ENCODE data around the gene CAMSAP3. TPM values are rescaled to one million over a fixed set of nuclear protein-coding genes. Genes with fewer than 3 reads are reported as not detected.

The CAMSAP3 gene, protein sequence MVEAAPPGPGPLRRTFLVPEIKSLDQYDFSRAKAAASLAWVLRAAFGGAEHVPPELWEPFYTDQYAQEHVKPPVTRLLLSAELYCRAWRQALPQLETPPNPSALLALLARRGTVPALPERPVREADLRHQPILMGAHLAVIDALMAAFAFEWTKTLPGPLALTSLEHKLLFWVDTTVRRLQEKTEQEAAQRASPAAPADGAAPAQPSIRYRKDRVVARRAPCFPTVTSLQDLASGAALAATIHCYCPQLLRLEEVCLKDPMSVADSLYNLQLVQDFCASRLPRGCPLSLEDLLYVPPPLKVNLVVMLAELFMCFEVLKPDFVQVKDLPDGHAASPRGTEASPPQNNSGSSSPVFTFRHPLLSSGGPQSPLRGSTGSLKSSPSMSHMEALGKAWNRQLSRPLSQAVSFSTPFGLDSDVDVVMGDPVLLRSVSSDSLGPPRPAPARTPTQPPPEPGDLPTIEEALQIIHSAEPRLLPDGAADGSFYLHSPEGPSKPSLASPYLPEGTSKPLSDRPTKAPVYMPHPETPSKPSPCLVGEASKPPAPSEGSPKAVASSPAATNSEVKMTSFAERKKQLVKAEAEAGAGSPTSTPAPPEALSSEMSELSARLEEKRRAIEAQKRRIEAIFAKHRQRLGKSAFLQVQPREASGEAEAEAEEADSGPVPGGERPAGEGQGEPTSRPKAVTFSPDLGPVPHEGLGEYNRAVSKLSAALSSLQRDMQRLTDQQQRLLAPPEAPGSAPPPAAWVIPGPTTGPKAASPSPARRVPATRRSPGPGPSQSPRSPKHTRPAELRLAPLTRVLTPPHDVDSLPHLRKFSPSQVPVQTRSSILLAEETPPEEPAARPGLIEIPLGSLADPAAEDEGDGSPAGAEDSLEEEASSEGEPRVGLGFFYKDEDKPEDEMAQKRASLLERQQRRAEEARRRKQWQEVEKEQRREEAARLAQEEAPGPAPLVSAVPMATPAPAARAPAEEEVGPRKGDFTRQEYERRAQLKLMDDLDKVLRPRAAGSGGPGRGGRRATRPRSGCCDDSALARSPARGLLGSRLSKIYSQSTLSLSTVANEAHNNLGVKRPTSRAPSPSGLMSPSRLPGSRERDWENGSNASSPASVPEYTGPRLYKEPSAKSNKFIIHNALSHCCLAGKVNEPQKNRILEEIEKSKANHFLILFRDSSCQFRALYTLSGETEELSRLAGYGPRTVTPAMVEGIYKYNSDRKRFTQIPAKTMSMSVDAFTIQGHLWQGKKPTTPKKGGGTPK
- not detected in 2 replicates for total RNA-seq (ENCODE audit: low replicate concordance)

DNA sequence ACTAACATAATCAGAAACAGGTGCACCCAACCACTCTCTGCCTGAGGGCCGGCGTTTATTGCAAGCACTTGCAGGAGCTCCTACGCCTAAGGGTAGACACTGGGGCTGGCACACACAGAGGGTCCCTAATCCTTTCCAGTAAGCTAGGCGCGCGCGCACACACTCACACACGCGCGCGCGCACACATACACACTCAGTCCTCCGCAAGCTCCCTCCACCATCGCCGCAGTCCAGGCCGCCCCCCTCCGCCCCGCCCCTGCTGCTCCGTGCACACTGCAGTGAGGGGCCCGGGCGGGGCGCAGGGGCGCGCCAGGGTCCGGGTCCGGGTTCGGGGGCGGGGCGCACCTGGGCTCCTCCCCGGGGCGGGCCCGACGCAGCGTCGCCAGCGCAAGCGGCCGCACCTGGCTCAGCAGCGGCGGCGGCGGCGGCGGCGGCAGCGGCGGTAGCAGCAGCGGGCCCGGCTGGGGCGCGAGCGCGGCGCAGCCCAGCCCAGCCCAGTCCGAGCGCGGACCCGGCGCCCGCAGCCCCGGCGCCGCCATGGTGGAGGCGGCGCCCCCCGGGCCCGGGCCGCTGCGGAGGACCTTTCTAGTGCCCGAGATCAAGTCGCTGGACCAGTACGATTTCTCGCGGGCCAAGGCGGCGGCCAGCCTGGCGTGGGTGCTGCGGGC is at the start of gene CAMSAP3:
Gene CAMSAP3 (plus strand): TSS at position 398 of the 668 bp plus-strand sequence. CDS start 140 bp downstream, at position 538.
- peak; percentile 13 for DNase-seq (ENCODE audit: low read depth)
- H3K4me3 ChIP-seq (ENCODE audit: low read depth, low read length) = no peak within 1 kb of the TSS
- TF ChIP-seq, protein P1, sequence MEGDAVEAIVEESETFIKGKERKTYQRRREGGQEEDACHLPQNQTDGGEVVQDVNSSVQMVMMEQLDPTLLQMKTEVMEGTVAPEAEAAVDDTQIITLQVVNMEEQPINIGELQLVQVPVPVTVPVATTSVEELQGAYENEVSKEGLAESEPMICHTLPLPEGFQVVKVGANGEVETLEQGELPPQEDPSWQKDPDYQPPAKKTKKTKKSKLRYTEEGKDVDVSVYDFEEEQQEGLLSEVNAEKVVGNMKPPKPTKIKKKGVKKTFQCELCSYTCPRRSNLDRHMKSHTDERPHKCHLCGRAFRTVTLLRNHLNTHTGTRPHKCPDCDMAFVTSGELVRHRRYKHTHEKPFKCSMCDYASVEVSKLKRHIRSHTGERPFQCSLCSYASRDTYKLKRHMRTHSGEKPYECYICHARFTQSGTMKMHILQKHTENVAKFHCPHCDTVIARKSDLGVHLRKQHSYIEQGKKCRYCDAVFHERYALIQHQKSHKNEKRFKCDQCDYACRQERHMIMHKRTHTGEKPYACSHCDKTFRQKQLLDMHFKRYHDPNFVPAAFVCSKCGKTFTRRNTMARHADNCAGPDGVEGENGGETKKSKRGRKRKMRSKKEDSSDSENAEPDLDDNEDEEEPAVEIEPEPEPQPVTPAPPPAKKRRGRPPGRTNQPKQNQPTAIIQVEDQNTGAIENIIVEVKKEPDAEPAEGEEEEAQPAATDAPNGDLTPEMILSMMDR (IDR thresholded peaks at IDR 0.05; ENCODE audit: insufficient read depth, low read length) = no peak

DNA sequence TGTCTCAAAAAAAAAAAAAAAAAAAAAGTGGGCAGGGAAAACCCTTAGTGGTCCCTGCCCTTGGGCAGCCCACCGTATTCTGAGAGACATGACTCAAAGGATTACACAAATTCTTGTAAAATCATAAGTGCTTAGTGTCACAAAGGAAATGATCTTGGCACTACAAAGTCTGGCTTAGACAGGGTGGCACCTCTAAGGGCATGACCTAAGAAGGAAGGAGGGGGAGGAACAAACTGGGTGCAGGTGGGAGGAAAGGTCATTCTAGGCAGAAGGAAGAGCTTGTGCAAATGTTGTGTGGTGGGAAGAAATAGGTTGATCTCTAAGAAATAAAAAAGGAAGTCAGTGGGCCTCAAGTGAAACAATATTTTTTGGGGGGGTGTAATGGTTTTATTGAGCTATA is 49.8 kb upstream of the CAMSAP3 start:
- H3K4me3 ChIP-seq (ENCODE audit: low read depth, low read length) = no peak overlapping the region
- no peak for DNase-seq (ENCODE audit: low read depth)
- TF ChIP-seq, protein P1 (IDR thresholded peaks at IDR 0.05; ENCODE audit: insufficient read depth, low read length) = no peak

DNA sequence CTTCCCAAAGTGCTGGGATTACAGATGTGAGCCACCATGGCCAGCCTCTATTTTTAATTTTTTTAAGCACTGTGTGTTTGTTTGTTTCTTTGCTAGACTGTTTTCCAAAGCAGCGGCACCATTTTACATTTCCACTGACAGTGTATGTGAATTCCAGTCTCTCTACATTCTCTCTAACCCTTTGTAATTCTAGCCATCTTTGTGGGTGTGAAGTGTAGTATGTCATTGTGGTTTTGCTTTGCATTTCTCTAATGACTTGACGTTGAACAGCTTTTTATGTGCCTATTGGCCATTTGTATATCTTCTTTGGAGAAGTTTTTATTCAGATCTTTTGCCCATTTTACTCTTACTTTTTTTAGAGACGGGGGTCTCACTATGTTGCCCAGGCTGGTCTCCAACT is 48.5 kb upstream of the CAMSAP3 start:
- DNase-seq (ENCODE audit: low read depth) = no peak
- H3K4me3 ChIP-seq (ENCODE audit: low read depth, low read length) = no peak overlapping the region
- TF ChIP-seq, protein P1 (IDR thresholded peaks at IDR 0.05; ENCODE audit: insufficient read depth, low read length) = no peak

DNA sequence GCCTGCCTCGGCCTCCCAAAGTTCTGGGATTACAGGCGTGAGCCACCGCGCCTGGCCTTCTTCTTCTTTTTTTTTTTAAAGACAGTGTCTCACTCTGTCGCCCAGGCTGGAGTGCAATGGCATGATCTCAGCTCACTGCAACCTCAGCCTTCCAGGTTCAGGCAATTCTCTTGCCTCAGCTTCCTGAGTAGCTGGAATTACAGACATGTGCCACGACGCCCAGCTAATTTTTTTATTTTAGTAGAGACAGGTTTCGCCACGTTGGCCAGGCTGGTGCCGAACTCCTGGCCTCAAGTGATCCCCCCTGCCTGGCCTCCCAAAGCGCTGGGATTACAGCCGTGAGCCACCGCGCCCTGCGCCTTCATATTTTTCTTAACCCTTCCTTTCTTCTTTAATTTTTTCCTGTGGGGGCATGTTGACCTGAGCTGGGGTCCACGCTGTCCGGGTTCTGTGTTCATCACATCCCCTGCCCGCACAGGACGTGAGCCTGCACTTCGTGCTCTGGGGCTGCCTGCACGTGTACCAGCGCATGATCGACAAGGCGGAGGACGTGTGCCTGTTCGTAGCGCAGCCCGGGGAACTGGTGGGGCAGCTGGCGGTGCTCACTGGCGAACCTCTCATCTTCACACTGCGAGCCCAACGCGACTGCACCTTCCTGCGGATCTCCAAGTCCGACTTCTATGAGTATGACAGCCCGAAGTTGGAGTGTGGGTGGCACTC is 46.1 kb upstream of the CAMSAP3 start:
- TF ChIP-seq, protein P1 (IDR thresholded peaks at IDR 0.05; ENCODE audit: insufficient read depth, low read length) = no peak
- H3K4me3 ChIP-seq (ENCODE audit: low read depth, low read length) = no peak overlapping the region
- no peak for DNase-seq (ENCODE audit: low read depth)

DNA sequence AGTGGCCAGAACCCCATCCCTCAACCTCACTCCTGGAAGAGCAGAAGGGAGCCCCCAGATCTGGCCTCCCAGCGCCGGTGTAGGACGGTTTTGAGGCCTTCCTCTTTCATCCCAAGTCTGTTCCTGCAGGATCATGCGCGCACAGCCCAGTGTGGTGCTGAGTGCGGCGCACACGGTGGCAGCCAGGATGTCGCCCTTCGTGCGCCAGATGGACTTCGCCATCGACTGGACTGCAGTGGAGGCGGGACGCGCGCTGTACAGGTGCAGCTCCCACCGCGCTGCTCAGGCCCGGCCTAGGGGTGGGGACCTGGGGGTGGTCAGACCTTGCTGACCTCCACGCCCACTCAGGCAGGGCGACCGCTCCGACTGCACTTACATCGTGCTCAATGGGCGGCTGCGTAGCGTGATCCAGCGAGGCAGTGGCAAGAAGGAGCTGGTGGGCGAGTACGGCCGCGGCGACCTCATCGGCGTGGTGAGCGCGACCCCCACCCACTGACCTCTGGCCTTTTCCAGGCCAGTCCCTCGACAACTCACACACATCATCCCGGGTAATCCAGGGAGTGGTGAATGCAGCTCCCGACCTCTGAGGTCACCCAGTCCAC is 45.4 kb upstream of the CAMSAP3 start:
- H3K4me3 ChIP-seq (ENCODE audit: low read depth, low read length) = no peak overlapping the region
- DNase-seq (ENCODE audit: low read depth) = no peak
- TF ChIP-seq, protein P1 (IDR thresholded peaks at IDR 0.05; ENCODE audit: insufficient read depth, low read length) = no peak

All from fibroblast of the aortic adventitia (primary cell).